IMR-90 (cell line): ENCODE data around the gene HAUS7. TPM values are rescaled to one million over a fixed set of nuclear protein-coding genes. Genes with fewer than 3 reads are reported as not detected.

Source experiments
- ATAC-seq: fragments of 200-7000 bp; cut with Tn5 transposase; 2 replicates; pipeline ENCODE4 v1.9.1; 2020; ENCODE audit warnings: low read depth, mild to moderate bottlenecking, moderate library complexity
- BruUV-seq: library from RNA; stranded (reverse); fragments of 400-500 nt; replicated peaks from 2 replicates; lab custom pipeline; 2021; lab: Mats Ljungman, UMichigan
- CTCF ChIA-PET: fragments of 300-600 bp; formaldehyde crosslinking; extraction: SDS; loops from one replicate; lab custom pipeline; 2021; ENCODE audit warnings: antibody characterized with exemption; lab: Yijun Ruan, JAX
- POLR2A ChIA-PET: fragments of 300-600 bp; sonication (Branson Sonifier 250); formaldehyde crosslinking; loops from one replicate; lab custom pipeline; 2022; ENCODE audit warnings: antibody characterized with exemption; ENCODE audit not compliant: unreplicated experiment; lab: Charles Lee
- DNase-seq: peaks from one replicate; pipeline ENCODE4 v3.0.0; 2013
- H2AFZ ChIP-seq: replicated peaks from 2 replicates; pipeline ENCODE3; 2013; ENCODE audit warnings: low read length, mild to moderate bottlenecking; ENCODE audit not compliant: poor library complexity
- H2AK5ac ChIP-seq: 2 replicates; pipeline ENCODE4 v1.6.1; 2013; ENCODE audit warnings: low read depth, low read length, inconsistent platforms
- H2AK9ac ChIP-seq: replicated peaks from 2 replicates; pipeline ENCODE3; 2013; ENCODE audit warnings: mild to moderate bottlenecking, low read depth, low read length, moderate library complexity; ENCODE audit not compliant: poor library complexity
- H2BK120ac ChIP-seq: 2 replicates; pipeline ENCODE4 v1.6.1; 2013; ENCODE audit warnings: low read depth, low read length, inconsistent platforms
- H2BK15ac ChIP-seq: 3 replicates; pipeline ENCODE4 v1.6.1; 2013; ENCODE audit warnings: low read depth, low read length, inconsistent platforms
- H2BK20ac ChIP-seq: 2 replicates; pipeline ENCODE4 v1.6.1; 2013; ENCODE audit warnings: low read depth, mild to moderate bottlenecking, inconsistent platforms, low read length, moderate library complexity
- H2BK5ac ChIP-seq: 2 replicates; pipeline ENCODE4 v1.6.1; 2013; ENCODE audit warnings: mild to moderate bottlenecking, low read depth, low read length, inconsistent platforms; ENCODE audit not compliant: poor library complexity, severe bottlenecking
- H3K14ac ChIP-seq: replicated peaks from 2 replicates; pipeline ENCODE4 v1.6.1; 2013; ENCODE audit warnings: low read depth, low read length, inconsistent platforms
- H3K18ac ChIP-seq: 2 replicates; pipeline ENCODE4 v1.6.1; 2013; ENCODE audit warnings: low read depth, low read length, control low read depth
- H3K23ac ChIP-seq: 2 replicates; pipeline ENCODE4 v1.6.1; 2013; ENCODE audit warnings: low read depth, low read length, inconsistent platforms
- H3K27ac ChIP-seq: 2 replicates; pipeline ENCODE4 v1.5.1; 2013; ENCODE audit warnings: mild to moderate bottlenecking, control low read depth, low read length; ENCODE audit not compliant: insufficient read depth
- H3K27me3 ChIP-seq: 2 replicates; pipeline ENCODE4 v1.6.1; 2013; ENCODE audit warnings: low read length; ENCODE audit not compliant: control insufficient read depth, insufficient read depth
- H3K36me3 ChIP-seq: 2 replicates; pipeline ENCODE4 v1.6.1; 2013; ENCODE audit warnings: low read length, mixed read lengths; ENCODE audit not compliant: control insufficient read depth, insufficient read depth
- H3K4ac ChIP-seq: 2 replicates; pipeline ENCODE4 v1.6.1; 2013; ENCODE audit warnings: low read depth, low read length, inconsistent platforms
- H3K4me1 ChIP-seq: 2 replicates; pipeline ENCODE4 v1.6.1; 2013; ENCODE audit warnings: low read length, mixed read lengths; ENCODE audit not compliant: control insufficient read depth, insufficient read depth
- H3K4me2 ChIP-seq: 2 replicates; pipeline ENCODE4 v1.6.1; 2013; ENCODE audit warnings: low read depth, mild to moderate bottlenecking, control low read depth, low read length, moderate library complexity
- H3K4me3 ChIP-seq: 2 replicates; pipeline ENCODE4 v1.5.1; 2013; ENCODE audit warnings: low read depth, mild to moderate bottlenecking, control low read depth, low read length, moderate library complexity; ENCODE audit not compliant: insufficient read depth
- H3K56ac ChIP-seq: 2 replicates; pipeline ENCODE4 v1.6.1; 2013; ENCODE audit warnings: low read length, inconsistent platforms; ENCODE audit not compliant: insufficient read depth; ENCODE audit errors: extremely low read depth
- H3K79me1 ChIP-seq, 2 experiments: 2 replicates each; pipeline ENCODE4 v1.6.1; 2013; ENCODE audit warnings: low read length in 2 of 2, inconsistent platforms in 1 of 2, low read depth in 1 of 2
- H3K9ac ChIP-seq: 2 replicates; pipeline ENCODE4 v1.6.1; 2013; ENCODE audit warnings: low read depth, low read length, control low read depth
- H3K9me1 ChIP-seq: 2 replicates; pipeline ENCODE4 v1.6.1; 2013; ENCODE audit warnings: low read length, inconsistent platforms; ENCODE audit not compliant: insufficient read depth
- H3K9me3 ChIP-seq: 2 replicates; pipeline ENCODE4 v1.6.1; 2013; ENCODE audit warnings: low read length; ENCODE audit not compliant: control insufficient read depth, insufficient read depth
- H4K20me1 ChIP-seq: 2 replicates; pipeline ENCODE4 v1.6.1; 2013; ENCODE audit warnings: low read length, inconsistent platforms; ENCODE audit not compliant: insufficient read depth
- H4K5ac ChIP-seq: 2 replicates; pipeline ENCODE4 v1.6.1; 2013; ENCODE audit warnings: mild to moderate bottlenecking, low read depth, low read length, control low read depth
- H4K8ac ChIP-seq, 2 experiments: 2 replicates each; pipeline ENCODE4 v1.6.1; 2013; ENCODE audit warnings: low read depth in 2 of 2, low read length in 2 of 2, control low read depth in 1 of 2, inconsistent platforms in 1 of 2
- H4K91ac ChIP-seq: 2 replicates; pipeline ENCODE4 v1.6.1; 2013; ENCODE audit warnings: low read depth, low read length, inconsistent platforms; ENCODE audit not compliant: insufficient read depth
- BHLHE40 ChIP-seq: fragments of 150-350 bp; IDR thresholded peaks from 2 replicates; pipeline ENCODE4 v1.6.1; 2016; ENCODE audit warnings: mild to moderate bottlenecking, low read depth, low read length
- CEBPB ChIP-seq: IDR thresholded peaks from 2 replicates; pipeline ENCODE4 v1.6.1; 2012; ENCODE audit warnings: low read depth, low read length, improper control_type of control experiment
- CHD1 ChIP-seq: IDR thresholded peaks from 2 replicates; pipeline ENCODE4 v1.6.1; 2012; ENCODE audit warnings: low read depth, low read length, improper control_type of control experiment
- ELK1 ChIP-seq: fragments of 150-350 bp; IDR thresholded peaks from 2 replicates; pipeline ENCODE4 v1.6.1; 2016; ENCODE audit warnings: low read depth, mild to moderate bottlenecking, low read length, moderate library complexity, borderline replicate concordance
- FOS ChIP-seq: fragments of 150-350 bp; IDR thresholded peaks from 2 replicates; pipeline ENCODE4 v1.6.1; 2016; ENCODE audit warnings: low read depth, low read length
- MAFK ChIP-seq: IDR thresholded peaks from 2 replicates; pipeline ENCODE4 v1.6.1; 2012; ENCODE audit warnings: low read depth, low read length, improper control_type of control experiment
- MAZ ChIP-seq: IDR thresholded peaks from 2 replicates; pipeline ENCODE4 v1.6.1; 2012; ENCODE audit warnings: low read depth, mild to moderate bottlenecking, low read length, improper control_type of control experiment, moderate library complexity, borderline replicate concordance
- MXI1 ChIP-seq: IDR thresholded peaks from 2 replicates; pipeline ENCODE4 v1.6.1; 2012; ENCODE audit warnings: low read depth, mild to moderate bottlenecking, low read length, moderate library complexity, borderline replicate concordance
- NFE2L2 ChIP-seq: fragments of 150-350 bp; IDR thresholded peaks from 2 replicates; pipeline ENCODE4 v1.6.1; 2016; ENCODE audit warnings: low read depth, mild to moderate bottlenecking, low read length
- POLR2A ChIP-seq: IDR thresholded peaks from 2 replicates; pipeline ENCODE4 v1.6.1; 2012; ENCODE audit warnings: mild to moderate bottlenecking, low read depth, low read length
- RAD21 ChIP-seq: IDR thresholded peaks from 2 replicates; pipeline ENCODE4 v1.6.1; 2012; ENCODE audit warnings: low read length, improper control_type of control experiment
- RCOR1 ChIP-seq: IDR thresholded peaks from 2 replicates; pipeline ENCODE4 v1.6.1; 2012; ENCODE audit warnings: mild to moderate bottlenecking, low read length, improper control_type of control experiment; ENCODE audit not compliant: insufficient replicate concordance
- RFX5 ChIP-seq: IDR thresholded peaks from 2 replicates; pipeline ENCODE4 v1.8.0; 2012; ENCODE audit warnings: low read depth, mild to moderate bottlenecking, low read length, moderate library complexity
- SMC3 ChIP-seq: fragments of 150-350 bp; IDR thresholded peaks from 2 replicates; pipeline ENCODE4 v1.6.1; 2016; ENCODE audit warnings: low read depth, mild to moderate bottlenecking, antibody characterized with exemption, low read length, moderate library complexity
- USF2 ChIP-seq: fragments of 150-350 bp; IDR thresholded peaks from 2 replicates; pipeline ENCODE4 v1.6.1; 2017; ENCODE audit warnings: mild to moderate bottlenecking, antibody characterized with exemption, low read length, low read depth
- WGBS, 2 experiments: methylation state at CpG; one replicate each; pipeline versions ENCODE4 v1.1.5 to v1.1.7; 2013; ENCODE audit warnings: missing lambda C conversion rate in 2 of 2; ENCODE audit not compliant: insufficient read length in 1 of 2; ENCODE audit errors: extremely low coverage in 2 of 2; 5-methylcytosine and 5-hydroxymethylcytosine counted together
- dilution Hi-C: fragments of 300-500 bp; cut with HindIII; formaldehyde crosslinking; loops from one replicate; pipeline ENCODE4 v1.14.3; 2018; ENCODE audit warnings: low sequenced_read_pairs; ENCODE audit not compliant: unreplicated experiment
- in situ Hi-C: fragments of 300-500 bp; cut with MboI; formaldehyde crosslinking; loops from 3 replicates; pipeline ENCODE4 v1.14.3; 2019; ENCODE audit warnings: low sequenced_read_pairs, inconsistent platforms, mixed read lengths
- intact Hi-C: fragments of 100-400 bp; cut with micrococcal nuclease; formaldehyde crosslinking; loops from 2 replicates; pipeline ENCODE4 v1.10.0; 2022
- polyA plus RNA-seq, 3 experiments: library from polyadenylated mRNA; depleted of rRNA; stranded (reverse); fragments of >200 nt; gene quantifications; 2 replicates each; pipeline ENCODE4 v1.2.3, GENCODE V29; 2012; ENCODE audit warnings: low replicate concordance in 1 of 3
- total RNA-seq: library from RNA; depleted of rRNA; stranded (reverse); fragments of >200 nt; gene quantifications from 2 replicates; pipeline ENCODE4 v1.2.3, GENCODE V29; 2012
- TF ChIP-seq, protein P1 (sequence below): conservative IDR thresholded peaks from 2 replicates; pipeline ENCODE4 v1.5.1; 2012; ENCODE audit warnings: mild to moderate bottlenecking, low read depth, low read length, improper control_type of control experiment

Gene HAUS7
- total and polyA plus RNA-seq, 2 of the 4 experiments (the other 2 are of a cell fraction) = 10.8 to 25.9 TPM

- Histone ChIP-seq H3K27me3 (peaks cover 8% of the 10 kb centered on the region), H3K9me3 (no peaks in the 10 kb centered on the region; the same call in 1 of the 2 replicates), H3K4me1 (no peaks in the 10 kb centered on the region), H2BK15ac (no peak overlapping the region), H4K20me1 (no peaks in the 10 kb centered on the region), H2BK5ac (no peak overlapping the region), H3K56ac (no peak overlapping the region), H3K18ac (no peak overlapping the region), H3K23ac (no peak overlapping the region), H4K91ac (no peak overlapping the region), H3K9me1 (no peaks in the 10 kb centered on the region), H3K4ac (no peak overlapping the region), H2AFZ (no peak overlapping the region), H3K4me2 (no peak overlapping the region), H2BK120ac (no peak overlapping the region), H3K14ac (no peak overlapping the region), H2BK20ac (no peak overlapping the region), H2AK5ac (no peak overlapping the region), H4K8ac (no peak overlapping the region), H2AK9ac (no peak overlapping the region), H3K4me3 (no peak overlapping the region), H3K9ac (no peak overlapping the region), H3K79me1 (no peaks in the 10 kb centered on the region), H3K36me3 (no peaks in the 10 kb centered on the region), H4K5ac (no peak overlapping the region), H3K27ac (no peak overlapping the region)
- DNase-seq = no peak
- dilution Hi-C loops = no loop called here
- TF ChIP-seq RCOR1 (no peak), MXI1 (no peak), FOS (no peak), CHD1 (no peak), MAZ (no peak), SMC3 (no peak), ELK1 (no peak), RFX5 (no peak), USF2 (no peak), BHLHE40 (no peak), RAD21 (no peak), MAFK (no peak), NFE2L2 (no peak), CEBPB (no peak), POLR2A (no peak)
- TF ChIP-seq, protein P1, sequence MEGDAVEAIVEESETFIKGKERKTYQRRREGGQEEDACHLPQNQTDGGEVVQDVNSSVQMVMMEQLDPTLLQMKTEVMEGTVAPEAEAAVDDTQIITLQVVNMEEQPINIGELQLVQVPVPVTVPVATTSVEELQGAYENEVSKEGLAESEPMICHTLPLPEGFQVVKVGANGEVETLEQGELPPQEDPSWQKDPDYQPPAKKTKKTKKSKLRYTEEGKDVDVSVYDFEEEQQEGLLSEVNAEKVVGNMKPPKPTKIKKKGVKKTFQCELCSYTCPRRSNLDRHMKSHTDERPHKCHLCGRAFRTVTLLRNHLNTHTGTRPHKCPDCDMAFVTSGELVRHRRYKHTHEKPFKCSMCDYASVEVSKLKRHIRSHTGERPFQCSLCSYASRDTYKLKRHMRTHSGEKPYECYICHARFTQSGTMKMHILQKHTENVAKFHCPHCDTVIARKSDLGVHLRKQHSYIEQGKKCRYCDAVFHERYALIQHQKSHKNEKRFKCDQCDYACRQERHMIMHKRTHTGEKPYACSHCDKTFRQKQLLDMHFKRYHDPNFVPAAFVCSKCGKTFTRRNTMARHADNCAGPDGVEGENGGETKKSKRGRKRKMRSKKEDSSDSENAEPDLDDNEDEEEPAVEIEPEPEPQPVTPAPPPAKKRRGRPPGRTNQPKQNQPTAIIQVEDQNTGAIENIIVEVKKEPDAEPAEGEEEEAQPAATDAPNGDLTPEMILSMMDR = no peak
- ATAC-seq = no peak
- intact Hi-C loops = no loop called here
- ChIA-PET POLR2A (no interaction called here), CTCF (no interaction called here)
- 58% methylated on average over 7 of the region's 15 CpGs; no CpG with 5 or more reads in 1 of the 2 experiments for WGBS, 2 experiments
- in situ Hi-C loops = loop anchor here (25.0 kb wide), 1 partner anchor 223 kb away; the partner anchor contains the start of gene MAGEA1
- BruUV-seq = no TSS peak
These were observed 60.0 kb downstream of the HAUS7 start for GRCh38 chrX:153410373-153410772.
